K562 (cell line): Measurements from ENCODE around the gene GPR153. TPM values are rescaled to one million over a fixed set of nuclear protein-coding genes. Genes with fewer than 3 reads are reported as not detected.

Source experiments
- ATF1 ChIP-seq, 2 experiments: fragments of 450-650 bp in 1 of 2; IDR thresholded peaks; 2 replicates each; pipeline ENCODE4 v1.6.1; 2016; ENCODE audit warnings: missing compliant biosample characterization in 1 of 2, missing genetic modification characterization in 1 of 2
- CHAMP1 ChIP-seq: fragments of 450-650 bp; IDR thresholded peaks from 2 replicates; pipeline ENCODE4 v1.6.1; 2016; ENCODE audit warnings: mild to moderate bottlenecking
- DDX20 ChIP-seq: fragments of 450-650 bp; IDR thresholded peaks from 2 replicates; pipeline ENCODE4 v1.6.1; 2016; ENCODE audit warnings: missing genetic modification characterization, low read depth, mild to moderate bottlenecking, missing compliant biosample characterization, moderate library complexity
- EP400 ChIP-seq: fragments of 450-650 bp; IDR thresholded peaks from 2 replicates; pipeline ENCODE4 v1.6.1; 2017; ENCODE audit warnings: antibody characterized with exemption, mild to moderate bottlenecking, moderate library complexity
- EWSR1 ChIP-seq: fragments of 450-650 bp; IDR thresholded peaks from 2 replicates; pipeline ENCODE4 v1.6.1; 2018; ENCODE audit warnings: borderline replicate concordance, mild to moderate bottlenecking, low read depth, moderate library complexity; ENCODE audit not compliant: partially characterized antibody
- GATAD2B ChIP-seq: fragments of 450-650 bp; IDR thresholded peaks from 2 replicates; pipeline ENCODE4 v1.6.1; 2017; ENCODE audit warnings: mild to moderate bottlenecking, borderline replicate concordance
- MAFG ChIP-seq: fragments of 450-650 bp; conservative IDR thresholded peaks from 2 replicates; pipeline ENCODE4 v1.6.1; 2016; ENCODE audit warnings: missing genetic modification characterization, missing compliant biosample characterization
- MNT ChIP-seq, 2 experiments: fragments of 450-650 bp; conservative IDR thresholded peaks; 2 replicates each; pipeline ENCODE4 v1.6.1; 2017; ENCODE audit warnings: mild to moderate bottlenecking in 2 of 2, moderate library complexity in 2 of 2
- NEUROD1 ChIP-seq: fragments of 150-350 bp; IDR thresholded peaks from 2 replicates; pipeline ENCODE4 v1.6.1; 2014; ENCODE audit warnings: borderline replicate concordance, low read length, low read depth; ENCODE audit not compliant: partially characterized antibody
- PHF20 ChIP-seq: fragments of 450-650 bp; IDR thresholded peaks from 2 replicates; pipeline ENCODE4 v1.6.1; 2018; ENCODE audit not compliant: partially characterized antibody
- POU5F1 ChIP-seq: fragments of 150-350 bp; IDR thresholded peaks from 2 replicates; pipeline ENCODE4 v1.6.1; 2014; ENCODE audit warnings: borderline replicate concordance, low read length, low read depth, mild to moderate bottlenecking; ENCODE audit not compliant: partially characterized antibody
- RBM34 ChIP-seq: fragments of 200-400 bp; formaldehyde crosslinking; IDR thresholded peaks from 2 replicates; pipeline ENCODE4 v1.6.1; 2018; ENCODE audit warnings: low read length, borderline replicate concordance; ENCODE audit not compliant: insufficient read depth
- SAP30 ChIP-seq: fragments of 200-600 bp; sonication (generic); IDR thresholded peaks from 2 replicates; pipeline ENCODE4 v1.6.1; 2012; ENCODE audit warnings: borderline replicate concordance, low read depth, mild to moderate bottlenecking, moderate library complexity, low read length, control low read depth, inconsistent platforms; ENCODE audit not compliant: insufficient read depth, poor library complexity, severe bottlenecking
- STAT5B ChIP-seq: fragments of 250-450 bp; sonication (Bioruptor Pico); IDR thresholded peaks from 2 replicates; pipeline ENCODE4 v1.8.0; 2021; ENCODE audit warnings: mild to moderate bottlenecking, inconsistent platforms
- TCF15 ChIP-seq: fragments of 250-450 bp; sonication (Bioruptor Pico); IDR thresholded peaks from 2 replicates; pipeline ENCODE4 v1.8.0; 2022; ENCODE audit warnings: moderate library complexity, mild to moderate bottlenecking, inconsistent platforms
- VEZF1 ChIP-seq: fragments of 200-800 bp; sonication (Bioruptor generic); IDR thresholded peaks from 2 replicates; pipeline ENCODE4 v1.6.1; 2017; ENCODE audit warnings: missing genetic modification characterization, missing compliant biosample characterization
- polyA plus RNA-seq, 8 experiments: library from polyadenylated mRNA; depleted of rRNA in 4 of 8; stranded (reverse) in 5 of 8; unstranded in 3 of 8; fragments of >200 nt; fragmentation: Nextera tagmentation in 2 of 8; fragmentation: Illumina TruSeq in 1 of 8; extraction: Ambion mirVana in 2 of 8; extraction: Trizol in 1 of 8; gene quantifications; 2 replicates each; pipeline versions ENCODE4 v1.2.1 to v1.2.3, GENCODE V29; 2011 to 2014; ENCODE audit warnings: inconsistent platforms in 1 of 8, missing spikeins in 1 of 8
- total RNA-seq, 7 experiments: library from RNA; depleted of rRNA in 6 of 7; stranded (reverse); fragments of >200 nt in 6 of 7; fragmentation: Illumina TruSeq in 2 of 7; extraction: Trizol in 2 of 7; gene quantifications; 2 replicates each; pipeline versions ENCODE4 v1.2.1 to v1.2.3, GENCODE V29; 2011 to 2021; ENCODE audit warnings: low replicate concordance in 1 of 7

The GPR153 gene
- total and polyA plus RNA-seq, 9 of the 15 experiments (the other 6 are each of a cell fraction or from before 2014, with no cell fraction given): 0.01 to 1.5 (median 0.51) TPM

GRCh38 chr1:6205849-6206519 lies 54.9 kb downstream of the GPR153 start, which contains the start of gene RNF207 (continued):
- no peak; a peak in 1 of 4 replicates for TF ChIP-seq MNT (conservative IDR thresholded peaks at IDR 0.05)
- TF ChIP-seq SAP30: no peak
- TF ChIP-seq CHAMP1: no peak
- no peak for TF ChIP-seq STAT5B (CRISPR knock-in tag)
- no peak for TF ChIP-seq TCF15 (CRISPR knock-in tag)
- no peak for TF ChIP-seq PHF20
- TF ChIP-seq MAFG (tag): no peak
- no peak for TF ChIP-seq GATAD2B
- peak; percentile 10 for TF ChIP-seq NEUROD1
- TF ChIP-seq VEZF1 (CRISPR knock-in tag): peak; percentile 40; the same call in 1 of the 2 replicates
- no peak for TF ChIP-seq EWSR1
- TF ChIP-seq ATF1 (CRISPR knock-in tag; IDR thresholded peaks at IDR 0.05): no peak
- no peak for TF ChIP-seq ATF1 (tag; IDR thresholded peaks at IDR 0.05)
- no peak for TF ChIP-seq DDX20 (tag)
- no peak for TF ChIP-seq RBM34
- TF ChIP-seq POU5F1: no peak
- peak; percentile 52 for TF ChIP-seq EP400
